PFSK-1 (cell line): ENCODE measurements around the gene LPA.

Experiments used
- FOXP2 ChIP-seq: optimal IDR thresholded peaks from 2 replicates; pipeline ENCODE3; 2011; ENCODE audit warnings: borderline replicate concordance, control low read depth, inconsistent platforms; ENCODE audit not compliant: insufficient read depth; ENCODE audit errors: extremely low read length, extremely low read depth
- POLR2AphosphoS5 ChIP-seq: IDR thresholded peaks from 2 replicates; pipeline ENCODE4 v1.6.1; 2012; ENCODE audit warnings: low read depth, mild to moderate bottlenecking, control low read depth, low read length, moderate library complexity
- REST ChIP-seq, 2 experiments: IDR thresholded peaks; 2 replicates each; pipeline versions ENCODE4 v1.6.1 to v1.8.0; 2011 to 2012; ENCODE audit warnings: low read depth in 2 of 2, low read length in 2 of 2, control low read depth in 1 of 2, inconsistent platforms in 1 of 2, mild to moderate bottlenecking in 1 of 2, moderate library complexity in 1 of 2; ENCODE audit not compliant: insufficient read depth in 1 of 2
- SIN3A ChIP-seq: IDR thresholded peaks from 2 replicates; pipeline ENCODE4 v1.6.1; 2012; ENCODE audit warnings: mild to moderate bottlenecking, low read length, moderate library complexity, borderline replicate concordance; ENCODE audit not compliant: insufficient read depth

- TF ChIP-seq POLR2AphosphoS5 (no peak), SIN3A (no peak), REST (IDR thresholded peaks at IDR 0.05; ENCODE audit: insufficient read depth in 1 of 2, low read depth in 2 of 2, low read length in 2 of 2) (no peak), FOXP2 (no peak)
These were observed 2.9 kb downstream of the LPA start for GRCh38 chr6:160661216-160661615.
